IMR-90 (cell line): ENCODE results near the gene SCARB1.

ENCODE experiments used
- CEBPB ChIP-seq: IDR thresholded peaks from 2 replicates; pipeline ENCODE4 v1.6.1; 2012; ENCODE audit warnings: low read depth, low read length, improper control_type of control experiment
- CTCF ChIP-seq: conservative IDR thresholded peaks from 2 replicates; pipeline ENCODE4 v1.5.1; 2012; ENCODE audit warnings: mild to moderate bottlenecking, low read depth, low read length, improper control_type of control experiment
- MXI1 ChIP-seq: IDR thresholded peaks from 2 replicates; pipeline ENCODE4 v1.6.1; 2012; ENCODE audit warnings: low read depth, mild to moderate bottlenecking, low read length, moderate library complexity, borderline replicate concordance
- POLR2A ChIP-seq: IDR thresholded peaks from 2 replicates; pipeline ENCODE4 v1.6.1; 2012; ENCODE audit warnings: mild to moderate bottlenecking, low read depth, low read length

- no peak for TF ChIP-seq CTCF
- TF ChIP-seq POLR2A = no peak
- no peak for TF ChIP-seq MXI1
- TF ChIP-seq CEBPB = no peak
Measured at GRCh38 chr12:124759841-124760503, 103.7 kb downstream of the SCARB1 start.
